ENCODE data around the gene MINDY4. TPM values are rescaled to one million over a fixed set of nuclear protein-coding genes. Genes with fewer than 3 reads are reported as not detected.
A peak's percentile ranks its signal among the peaks of the same experiment; 100 is the strongest.

MINDY4 gene
- total and polyA plus RNA-seq, 2 of the 13 experiments (the other 11 are each of a cell fraction or from before 2014, with no cell fraction given), result not detected

DNA sequence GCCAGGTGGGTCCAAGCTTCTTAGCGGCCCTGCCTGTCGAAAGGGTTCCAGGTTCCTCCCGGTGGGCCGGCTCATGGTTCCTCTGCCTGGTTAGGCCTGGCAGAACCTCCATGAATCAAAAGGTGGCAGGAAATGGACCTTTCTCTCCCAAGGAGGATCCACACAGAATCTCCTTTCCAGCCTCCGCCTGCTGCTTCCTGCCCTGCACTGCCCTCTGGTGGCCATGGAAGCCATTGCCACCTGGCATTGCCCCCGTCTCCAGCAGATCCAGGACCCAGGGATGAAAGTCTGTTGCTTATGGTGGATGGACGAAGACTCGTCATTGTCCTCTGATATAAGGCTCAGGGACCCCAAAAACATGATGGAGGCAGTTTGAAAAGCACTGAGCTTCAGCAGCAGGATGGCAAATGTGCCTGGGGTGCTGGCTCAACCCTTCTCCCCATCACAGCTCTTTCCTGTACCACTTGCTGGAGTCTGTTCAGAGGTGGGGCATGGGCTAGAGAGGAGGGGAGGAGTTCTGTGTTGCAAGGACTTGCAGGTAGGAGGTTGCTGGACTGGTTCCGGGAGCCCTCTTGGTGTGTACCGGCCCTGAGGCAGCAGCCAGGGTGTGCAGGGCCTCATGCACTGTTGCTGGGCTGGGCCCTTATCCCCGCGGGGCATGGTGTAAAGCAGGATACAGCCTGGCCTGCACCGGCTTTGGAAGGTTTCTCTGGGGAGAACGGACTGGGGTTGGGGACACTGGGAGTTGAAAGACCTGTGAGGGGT is 30.6 kb upstream of the MINDY4 start (continued):
- TF ChIP-seq, protein P1, sequence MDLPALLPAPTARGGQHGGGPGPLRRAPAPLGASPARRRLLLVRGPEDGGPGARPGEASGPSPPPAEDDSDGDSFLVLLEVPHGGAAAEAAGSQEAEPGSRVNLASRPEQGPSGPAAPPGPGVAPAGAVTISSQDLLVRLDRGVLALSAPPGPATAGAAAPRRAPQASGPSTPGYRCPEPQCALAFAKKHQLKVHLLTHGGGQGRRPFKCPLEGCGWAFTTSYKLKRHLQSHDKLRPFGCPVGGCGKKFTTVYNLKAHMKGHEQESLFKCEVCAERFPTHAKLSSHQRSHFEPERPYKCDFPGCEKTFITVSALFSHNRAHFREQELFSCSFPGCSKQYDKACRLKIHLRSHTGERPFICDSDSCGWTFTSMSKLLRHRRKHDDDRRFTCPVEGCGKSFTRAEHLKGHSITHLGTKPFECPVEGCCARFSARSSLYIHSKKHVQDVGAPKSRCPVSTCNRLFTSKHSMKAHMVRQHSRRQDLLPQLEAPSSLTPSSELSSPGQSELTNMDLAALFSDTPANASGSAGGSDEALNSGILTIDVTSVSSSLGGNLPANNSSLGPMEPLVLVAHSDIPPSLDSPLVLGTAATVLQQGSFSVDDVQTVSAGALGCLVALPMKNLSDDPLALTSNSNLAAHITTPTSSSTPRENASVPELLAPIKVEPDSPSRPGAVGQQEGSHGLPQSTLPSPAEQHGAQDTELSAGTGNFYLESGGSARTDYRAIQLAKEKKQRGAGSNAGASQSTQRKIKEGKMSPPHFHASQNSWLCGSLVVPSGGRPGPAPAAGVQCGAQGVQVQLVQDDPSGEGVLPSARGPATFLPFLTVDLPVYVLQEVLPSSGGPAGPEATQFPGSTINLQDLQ (CRISPR knock-in tag; IDR thresholded peaks at IDR 0.05), result no peak
- no peak for TF ChIP-seq ZNF101 (CRISPR knock-in tag; IDR thresholded peaks at IDR 0.05; ENCODE audit: borderline replicate concordance, low read depth)
- TF ChIP-seq, protein P2, sequence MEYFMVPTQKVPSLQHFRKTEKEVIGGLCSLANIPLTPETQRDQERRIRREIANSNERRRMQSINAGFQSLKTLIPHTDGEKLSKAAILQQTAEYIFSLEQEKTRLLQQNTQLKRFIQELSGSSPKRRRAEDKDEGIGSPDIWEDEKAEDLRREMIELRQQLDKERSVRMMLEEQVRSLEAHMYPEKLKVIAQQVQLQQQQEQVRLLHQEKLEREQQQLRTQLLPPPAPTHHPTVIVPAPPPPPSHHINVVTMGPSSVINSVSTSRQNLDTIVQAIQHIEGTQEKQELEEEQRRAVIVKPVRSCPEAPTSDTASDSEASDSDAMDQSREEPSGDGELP (IDR thresholded peaks at IDR 0.05; ENCODE audit: borderline replicate concordance, low read depth), result peak; percentile 34; the same call in 1 of the 2 replicates
- TF ChIP-seq, protein P3, sequence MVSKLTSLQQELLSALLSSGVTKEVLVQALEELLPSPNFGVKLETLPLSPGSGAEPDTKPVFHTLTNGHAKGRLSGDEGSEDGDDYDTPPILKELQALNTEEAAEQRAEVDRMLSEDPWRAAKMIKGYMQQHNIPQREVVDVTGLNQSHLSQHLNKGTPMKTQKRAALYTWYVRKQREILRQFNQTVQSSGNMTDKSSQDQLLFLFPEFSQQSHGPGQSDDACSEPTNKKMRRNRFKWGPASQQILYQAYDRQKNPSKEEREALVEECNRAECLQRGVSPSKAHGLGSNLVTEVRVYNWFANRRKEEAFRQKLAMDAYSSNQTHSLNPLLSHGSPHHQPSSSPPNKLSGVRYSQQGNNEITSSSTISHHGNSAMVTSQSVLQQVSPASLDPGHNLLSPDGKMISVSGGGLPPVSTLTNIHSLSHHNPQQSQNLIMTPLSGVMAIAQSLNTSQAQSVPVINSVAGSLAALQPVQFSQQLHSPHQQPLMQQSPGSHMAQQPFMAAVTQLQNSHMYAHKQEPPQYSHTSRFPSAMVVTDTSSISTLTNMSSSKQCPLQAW (CRISPR knock-in tag; IDR thresholded peaks at IDR 0.05), result 0 out of 2 replicates have a peak, but pooled peaks have one; percentile 36
- TF ChIP-seq ZNF468 (CRISPR knock-in tag; IDR thresholded peaks at IDR 0.05), result no peak
- TF ChIP-seq JUNB (CRISPR knock-in tag; IDR thresholded peaks at IDR 0.05; ENCODE audit: borderline replicate concordance), result no peak
- no peak for TF ChIP-seq DNMT3B (CRISPR knock-in tag; conservative IDR thresholded peaks at IDR 0.05)
- TF ChIP-seq, protein P4, sequence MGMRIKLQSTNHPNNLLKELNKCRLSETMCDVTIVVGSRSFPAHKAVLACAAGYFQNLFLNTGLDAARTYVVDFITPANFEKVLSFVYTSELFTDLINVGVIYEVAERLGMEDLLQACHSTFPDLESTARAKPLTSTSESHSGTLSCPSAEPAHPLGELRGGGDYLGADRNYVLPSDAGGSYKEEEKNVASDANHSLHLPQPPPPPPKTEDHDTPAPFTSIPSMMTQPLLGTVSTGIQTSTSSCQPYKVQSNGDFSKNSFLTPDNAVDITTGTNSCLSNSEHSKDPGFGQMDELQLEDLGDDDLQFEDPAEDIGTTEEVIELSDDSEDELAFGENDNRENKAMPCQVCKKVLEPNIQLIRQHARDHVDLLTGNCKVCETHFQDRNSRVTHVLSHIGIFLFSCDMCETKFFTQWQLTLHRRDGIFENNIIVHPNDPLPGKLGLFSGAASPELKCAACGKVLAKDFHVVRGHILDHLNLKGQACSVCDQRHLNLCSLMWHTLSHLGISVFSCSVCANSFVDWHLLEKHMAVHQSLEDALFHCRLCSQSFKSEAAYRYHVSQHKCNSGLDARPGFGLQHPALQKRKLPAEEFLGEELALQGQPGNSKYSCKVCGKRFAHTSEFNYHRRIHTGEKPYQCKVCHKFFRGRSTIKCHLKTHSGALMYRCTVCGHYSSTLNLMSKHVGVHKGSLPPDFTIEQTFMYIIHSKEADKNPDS (CRISPR knock-in tag; IDR thresholded peaks at IDR 0.05), result no peak
- TF ChIP-seq NCOA2 (CRISPR knock-in tag; IDR thresholded peaks at IDR 0.05), result no peak
- no peak for TF ChIP-seq SOX6 (IDR thresholded peaks at IDR 0.05)
- no peak for TF ChIP-seq SOX6 (CRISPR knock-in tag; IDR thresholded peaks at IDR 0.05)
- 0 out of 2 replicates have a peak, but pooled peaks have one; percentile 18 for TF ChIP-seq ZNF225 (CRISPR knock-in tag; IDR thresholded peaks at IDR 0.05)
- no peak for TF ChIP-seq TEAD3 (CRISPR knock-in tag; optimal IDR thresholded peaks at IDR 0.05; ENCODE audit: borderline replicate concordance)
- TF ChIP-seq HOXA9 (CRISPR knock-in tag; IDR thresholded peaks at IDR 0.05; ENCODE audit: borderline replicate concordance), result no peak
- TF ChIP-seq BORCS8-MEF2B (CRISPR knock-in tag; IDR thresholded peaks at IDR 0.05), result no peak
- peak; percentile 69 for TF ChIP-seq XRCC5 (optimal IDR thresholded peaks at IDR 0.05; ENCODE audit: low read length)
- TF ChIP-seq KDM3A (CRISPR knock-in tag; IDR thresholded peaks at IDR 0.05; ENCODE audit: low read depth), result no peak
- TF ChIP-seq, protein P5, sequence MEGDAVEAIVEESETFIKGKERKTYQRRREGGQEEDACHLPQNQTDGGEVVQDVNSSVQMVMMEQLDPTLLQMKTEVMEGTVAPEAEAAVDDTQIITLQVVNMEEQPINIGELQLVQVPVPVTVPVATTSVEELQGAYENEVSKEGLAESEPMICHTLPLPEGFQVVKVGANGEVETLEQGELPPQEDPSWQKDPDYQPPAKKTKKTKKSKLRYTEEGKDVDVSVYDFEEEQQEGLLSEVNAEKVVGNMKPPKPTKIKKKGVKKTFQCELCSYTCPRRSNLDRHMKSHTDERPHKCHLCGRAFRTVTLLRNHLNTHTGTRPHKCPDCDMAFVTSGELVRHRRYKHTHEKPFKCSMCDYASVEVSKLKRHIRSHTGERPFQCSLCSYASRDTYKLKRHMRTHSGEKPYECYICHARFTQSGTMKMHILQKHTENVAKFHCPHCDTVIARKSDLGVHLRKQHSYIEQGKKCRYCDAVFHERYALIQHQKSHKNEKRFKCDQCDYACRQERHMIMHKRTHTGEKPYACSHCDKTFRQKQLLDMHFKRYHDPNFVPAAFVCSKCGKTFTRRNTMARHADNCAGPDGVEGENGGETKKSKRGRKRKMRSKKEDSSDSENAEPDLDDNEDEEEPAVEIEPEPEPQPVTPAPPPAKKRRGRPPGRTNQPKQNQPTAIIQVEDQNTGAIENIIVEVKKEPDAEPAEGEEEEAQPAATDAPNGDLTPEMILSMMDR (CRISPR knock-in tag; IDR thresholded peaks at IDR 0.05), result peak; percentile 97
- TF ChIP-seq, protein P6, sequence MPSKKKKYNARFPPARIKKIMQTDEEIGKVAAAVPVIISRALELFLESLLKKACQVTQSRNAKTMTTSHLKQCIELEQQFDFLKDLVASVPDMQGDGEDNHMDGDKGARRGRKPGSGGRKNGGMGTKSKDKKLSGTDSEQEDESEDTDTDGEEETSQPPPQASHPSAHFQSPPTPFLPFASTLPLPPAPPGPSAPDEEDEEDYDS (CRISPR knock-in tag; IDR thresholded peaks at IDR 0.05), result 0 out of 2 replicates have a peak, but pooled peaks have one; percentile 21
- no peak for TF ChIP-seq ATM (IDR thresholded peaks at IDR 0.05; ENCODE audit: borderline replicate concordance)

All from HepG2 (cell line).